Measurements from ENCODE around the gene RAB40B. TPM values are rescaled to one million over a fixed set of nuclear protein-coding genes. Genes with fewer than 3 reads are reported as not detected.

Gene RAB40B
- total and polyA plus RNA-seq, 2 of the 13 experiments (the other 11 are each of a cell fraction or from before 2014, with no cell fraction given): 6.2 to 6.5 TPM

DNA sequence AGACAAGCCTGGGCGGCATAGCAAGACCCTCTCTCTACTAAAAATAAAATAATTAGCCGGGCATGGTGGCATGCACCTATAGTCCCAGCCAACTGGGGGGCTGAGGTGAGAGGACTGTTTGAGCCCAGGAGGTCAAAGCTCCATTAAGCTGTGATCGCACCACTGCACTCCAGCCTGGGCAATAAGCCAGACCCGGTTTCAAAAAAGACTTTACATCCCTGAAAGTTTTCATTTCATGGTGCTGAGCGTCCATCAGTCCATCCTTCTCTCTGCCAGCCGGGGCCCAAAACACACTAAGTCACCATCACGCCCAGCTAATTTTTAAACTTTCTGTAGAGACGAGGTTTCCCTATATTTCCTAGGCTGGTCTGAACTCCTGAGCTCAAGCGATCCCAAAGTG lies 10.6 kb downstream of the RAB40B start:
- CTCF ChIA-PET (ENCODE audit: low intra/inter-chr PET ratio, low total read pairs): no interaction called here
- intact Hi-C loops (cut with micrococcal nuclease; ENCODE audit: unreplicated experiment): no loop called here
- POLR2A ChIA-PET: interaction anchor here (0.6 to 1.3 kb wide), 2 partner anchors 29 to 51 kb away, joined by 3 to 6 read pairs; partner anchors contain the start of gene FN3KRP
- Histone ChIP-seq H3K79me2 (ENCODE audit: insufficient read depth, low read length) (no peaks in the 10 kb centered on the region), H3K4me1 (ENCODE audit: insufficient read depth, low read length) (peaks cover 26% of the 10 kb centered on the region), H3K4me2 (ENCODE audit: low read depth, low read length) (no peak overlapping the region), H3K9me3 (ENCODE audit: low read length) (no peaks in the 10 kb centered on the region), H4K20me1 (ENCODE audit: insufficient read depth, low read length) (no peaks in the 10 kb centered on the region), H3K4me3 (replicated peaks in 1 of 3; ENCODE audit: insufficient read depth in 1 of 3, low read depth in 2 of 3, low read length in 3 of 3) (no peak overlapping the region), H2AFZ (ENCODE audit: low read length) (no peak overlapping the region), H3K36me3 (replicated peaks in 1 of 2; ENCODE audit: control insufficient read depth in 1 of 2, insufficient read depth in 2 of 2, low read length in 2 of 2) (no peaks in the 10 kb centered on the region), H3K27ac (ENCODE audit: extremely low read length, insufficient read depth, low read length) (no peak overlapping the region), H3K27me3 (ENCODE audit: control insufficient read depth in 1 of 2, insufficient read depth in 2 of 2, low read length in 2 of 2) (no peaks in the 10 kb centered on the region), H3K9ac (ENCODE audit: insufficient read depth, low read depth, low read length) (no peak overlapping the region)
- ATAC-seq (no peak), FAIRE-seq (no peak), DNase-seq (ENCODE audit: low spot score) (no peak)
- TF ChIP-seq RAD51 (IDR thresholded peaks at IDR 0.05; ENCODE audit: borderline replicate concordance) (no peak), PRDM10 (CRISPR knock-in tag; IDR thresholded peaks at IDR 0.05; ENCODE audit: low read depth) (no peak), ZFY (CRISPR knock-in tag; IDR thresholded peaks at IDR 0.05) (no peak), DBP (CRISPR knock-in tag; IDR thresholded peaks at IDR 0.05; ENCODE audit: not compliant biosample characterization) (no peak)
- TF ChIP-seq, protein P1, sequence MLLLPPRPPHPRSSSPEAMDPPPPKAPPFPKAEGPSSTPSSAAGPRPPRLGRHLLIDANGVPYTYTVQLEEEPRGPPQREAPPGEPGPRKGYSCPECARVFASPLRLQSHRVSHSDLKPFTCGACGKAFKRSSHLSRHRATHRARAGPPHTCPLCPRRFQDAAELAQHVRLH (CRISPR knock-in tag; IDR thresholded peaks at IDR 0.05; ENCODE audit: borderline replicate concordance, low read depth): no peak
- in situ Hi-C loops (cut with HindIII; ENCODE audit: extremely low pct_ligation_motif_present, low pct_unique_long_range_greater_than_20kb): no loop called here
- 91% methylated on average over 9 of the region's 9 CpGs for WGBS (ENCODE audit: low lambda C conversion rate)
- no TSS peak for BruUV-seq (replicated peaks)
